Measurements from ENCODE around the gene ASCC3. TPM values are rescaled to one million over a fixed set of nuclear protein-coding genes. Genes with fewer than 3 reads are reported as not detected.
A peak's percentile ranks its signal among the peaks of the same experiment; 100 is the strongest.

ASCC3 gene
- polyA plus RNA-seq, 6 donors from 2014 or later = 15.7 to 28.6 (median 26.7) TPM

DNA sequence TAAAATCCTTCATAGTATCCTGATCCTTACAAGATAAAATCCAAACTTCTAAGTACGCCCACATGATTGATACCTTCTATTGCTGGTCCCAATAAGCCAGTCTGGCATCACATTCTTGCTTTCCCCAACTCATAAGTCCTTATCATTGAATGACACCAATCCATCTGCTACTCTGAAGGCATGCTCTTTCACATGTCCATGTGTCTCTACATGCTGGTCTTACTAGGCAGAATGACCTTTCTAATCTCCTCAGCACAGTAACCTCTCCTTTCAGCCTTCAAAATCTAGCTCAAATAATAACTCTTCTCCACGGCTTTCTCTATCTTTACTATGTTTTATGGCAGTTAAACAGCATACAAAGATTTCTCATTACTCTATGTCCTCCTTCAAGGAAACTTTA lies 71.1 kb downstream of the ASCC3 start:
- Mint-ChIP-seq H3K27me3 (no peaks in the 10 kb centered on the region), H3K4me3 (no peak overlapping the region), H3K9me3 (no peaks in the 10 kb centered on the region), H3K4me1 (peaks cover 13 to 29% (median 19%) of the 10 kb centered on the region in 3 donors), H3K36me3 (peaks cover 12 to 16% of the 10 kb centered on the region in 2 donors), H3K27ac (peak overlapping the region in 3 of 6 donors; percentile 23 to 66 (median 47))
- DNase-seq (no peak), ATAC-seq (ENCODE audit: low read depth in 2 of 2) (no peak)

DNA sequence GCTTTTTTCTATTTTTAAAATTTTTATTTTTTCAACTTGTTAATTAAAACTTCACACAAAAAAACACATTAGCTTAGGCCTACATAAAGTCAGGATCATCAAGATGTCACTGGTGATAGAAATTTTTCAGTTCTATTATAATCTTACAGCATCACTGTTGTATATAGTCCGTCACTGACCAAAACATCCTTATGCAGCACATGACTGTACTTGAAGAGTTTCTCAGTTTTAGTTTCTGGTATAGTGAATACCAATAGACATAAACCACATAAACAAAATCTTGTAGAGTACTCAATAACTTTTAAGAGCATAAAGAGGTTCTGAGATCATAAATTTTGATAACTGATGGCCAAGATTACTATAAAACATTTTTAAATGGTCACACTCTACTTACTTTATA lies 71.8 kb downstream of the ASCC3 start:
- no peaks in the 10 kb centered on the region for H3K9me3 Mint-ChIP-seq
- DNase-seq (no peak), ATAC-seq (ENCODE audit: low read depth in 2 of 2) (no peak)
- peaks cover 15 to 17% of the 10 kb centered on the region in 2 donors for H3K36me3 Mint-ChIP-seq
- H3K4me1 Mint-ChIP-seq = peaks cover 19 to 24% (median 22%) of the 10 kb centered on the region in 3 donors
- H3K27ac Mint-ChIP-seq = peak overlapping the region in 1 of 6 donors; percentile 55
- no peak overlapping the region for H3K4me3 Mint-ChIP-seq
- H3K27me3 Mint-ChIP-seq = no peaks in the 10 kb centered on the region

DNA sequence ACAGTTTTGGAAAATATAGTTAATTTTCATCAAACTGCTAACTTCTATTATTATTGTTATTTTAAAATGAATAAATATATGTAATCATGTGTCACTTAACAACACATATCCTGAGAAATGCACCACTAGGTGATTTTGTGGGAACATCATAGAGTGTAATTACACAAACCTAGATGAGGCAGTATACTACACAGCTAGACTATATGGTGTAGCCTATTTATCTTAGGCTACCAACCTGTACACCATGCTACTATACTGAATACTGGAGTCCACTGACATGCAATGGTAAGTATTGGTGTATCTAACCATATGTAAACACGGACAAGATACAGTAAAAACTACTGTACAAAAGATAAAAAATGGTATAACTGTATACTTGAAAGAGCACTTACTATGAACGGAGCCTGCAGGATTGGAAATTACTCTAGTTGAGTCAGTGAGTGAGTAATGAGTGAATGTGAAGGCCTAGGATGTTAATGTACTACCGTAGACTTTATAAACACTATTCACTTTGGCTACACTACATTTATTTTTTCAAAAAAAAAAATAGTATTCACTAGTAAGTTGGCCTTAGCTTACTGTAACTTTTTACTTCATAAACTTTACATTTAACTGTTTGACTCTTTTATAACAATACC lies 72.4 kb downstream of the ASCC3 start:
- ATAC-seq (ENCODE audit: low read depth in 2 of 2) (no peak), DNase-seq (no peak)
- Mint-ChIP-seq H3K4me1 (peaks cover 16 to 23% (median 19%) of the 10 kb centered on the region in 3 donors), H3K27ac (peak overlapping the region in 1 of 6 donors; percentile 55), H3K27me3 (no peaks in the 10 kb centered on the region), H3K9me3 (no peaks in the 10 kb centered on the region), H3K4me3 (no peak overlapping the region), H3K36me3 (peaks cover 12 to 15% of the 10 kb centered on the region in 2 donors)

DNA sequence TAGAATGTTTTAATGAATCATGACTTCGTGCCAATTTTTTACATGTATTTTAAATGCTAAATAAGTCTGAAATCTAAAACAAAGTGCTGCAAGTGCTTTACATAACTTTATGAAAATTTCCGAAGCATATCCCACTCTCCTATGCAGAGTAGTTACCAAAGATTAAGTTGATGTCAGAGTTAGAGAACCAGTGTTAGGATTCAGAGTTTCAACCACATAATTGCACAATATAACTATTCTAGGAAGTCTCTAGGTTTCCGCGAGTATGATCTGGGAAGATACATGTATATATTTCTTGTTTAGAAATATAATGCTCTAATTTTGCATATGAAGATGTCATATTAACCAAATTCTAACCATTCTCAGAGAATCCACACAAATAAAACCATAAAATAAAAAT lies 74.8 kb downstream of the ASCC3 start:
- H3K9me3 Mint-ChIP-seq = no peaks in the 10 kb centered on the region
- DNase-seq (no peak), ATAC-seq (ENCODE audit: low read depth in 2 of 2) (no peak)
- H3K27me3 Mint-ChIP-seq = no peaks in the 10 kb centered on the region
- no peak overlapping the region for H3K4me3 Mint-ChIP-seq
- H3K36me3 Mint-ChIP-seq = peaks cover 7% of the 10 kb centered on the region in 2 donors
- H3K27ac Mint-ChIP-seq = no peak overlapping the region
- H3K4me1 Mint-ChIP-seq = peaks cover 6 to 34% (median 19%) of the 10 kb centered on the region in 3 donors

DNA sequence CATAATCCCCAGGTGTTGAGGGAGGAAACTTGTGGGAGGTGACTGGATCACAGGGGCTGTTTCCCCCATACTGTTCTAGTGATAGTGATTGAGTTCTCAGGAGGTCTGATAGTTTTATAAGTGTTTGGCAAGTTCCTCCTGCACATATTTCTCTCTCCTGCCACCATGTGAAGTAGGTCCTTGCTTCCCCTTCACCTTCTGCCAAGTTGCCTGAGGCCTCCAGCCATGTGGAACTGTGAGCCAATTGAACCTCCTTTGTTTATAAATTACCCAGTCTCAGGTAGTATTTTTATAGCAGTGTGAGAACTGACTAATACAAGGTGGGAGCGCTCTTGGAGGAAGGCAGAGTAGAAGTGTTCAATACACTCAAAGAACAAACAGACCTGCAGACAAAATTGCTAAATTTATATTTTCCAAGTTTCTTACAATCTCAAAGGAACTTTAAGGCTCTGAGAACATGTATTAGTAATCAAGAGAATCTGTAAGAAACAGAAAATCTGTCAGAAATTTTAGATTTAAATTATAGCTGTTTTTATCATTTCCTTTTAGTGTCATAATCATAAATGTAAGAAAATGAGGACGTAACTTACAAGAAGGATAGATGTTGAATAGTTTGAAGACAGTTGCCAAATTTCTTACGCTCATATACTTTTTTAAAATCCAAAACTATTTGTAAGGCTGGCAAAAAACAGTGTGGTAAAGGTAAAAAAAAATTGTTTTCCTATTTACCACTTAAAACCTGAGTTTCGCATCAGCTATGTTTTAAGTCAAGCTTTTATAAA lies 77.7 kb downstream of the ASCC3 start:
- DNase-seq = no peak
- Mint-ChIP-seq H3K9me3 (no peaks in the 10 kb centered on the region), H3K4me1 (peaks cover 0 to 26% (median 15%) of the 10 kb centered on the region in 3 donors), H3K36me3 (peaks cover 7 to 12% of the 10 kb centered on the region in 2 donors), H3K4me3 (no peak overlapping the region), H3K27me3 (no peaks in the 10 kb centered on the region), H3K27ac (peak overlapping the region in 2 of 6 donors; percentile 56 to 81)
- ATAC-seq (ENCODE audit: low read depth in 2 of 2) = no peak

DNA sequence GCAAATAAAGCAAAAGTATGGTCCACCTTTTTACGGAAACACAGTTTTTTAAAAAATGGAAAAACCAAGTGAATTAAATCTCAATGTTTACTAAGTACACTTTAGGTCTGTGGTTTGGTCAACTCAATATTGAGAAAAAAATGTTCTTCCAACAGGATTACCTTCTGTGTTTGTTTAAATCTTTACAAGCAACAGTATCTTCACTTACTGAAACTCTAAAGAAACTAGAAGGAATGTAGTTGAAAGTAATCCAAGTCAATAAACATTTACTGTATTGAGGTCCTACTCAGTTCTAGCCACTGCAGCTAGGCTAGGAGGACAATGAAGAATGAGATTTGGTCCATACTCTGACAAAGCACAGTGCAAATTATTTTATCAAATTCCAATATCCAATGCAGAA lies 80.1 kb downstream of the ASCC3 start:
- Mint-ChIP-seq H3K4me1 (peaks cover 0 to 32% (median 19%) of the 10 kb centered on the region in 3 donors), H3K27me3 (no peaks in the 10 kb centered on the region), H3K36me3 (peaks cover 7 to 12% of the 10 kb centered on the region in 2 donors), H3K27ac (no peak overlapping the region), H3K9me3 (no peaks in the 10 kb centered on the region), H3K4me3 (no peak overlapping the region)
- ATAC-seq (ENCODE audit: low read depth in 2 of 2) (no peak), DNase-seq (no peak)

DNA sequence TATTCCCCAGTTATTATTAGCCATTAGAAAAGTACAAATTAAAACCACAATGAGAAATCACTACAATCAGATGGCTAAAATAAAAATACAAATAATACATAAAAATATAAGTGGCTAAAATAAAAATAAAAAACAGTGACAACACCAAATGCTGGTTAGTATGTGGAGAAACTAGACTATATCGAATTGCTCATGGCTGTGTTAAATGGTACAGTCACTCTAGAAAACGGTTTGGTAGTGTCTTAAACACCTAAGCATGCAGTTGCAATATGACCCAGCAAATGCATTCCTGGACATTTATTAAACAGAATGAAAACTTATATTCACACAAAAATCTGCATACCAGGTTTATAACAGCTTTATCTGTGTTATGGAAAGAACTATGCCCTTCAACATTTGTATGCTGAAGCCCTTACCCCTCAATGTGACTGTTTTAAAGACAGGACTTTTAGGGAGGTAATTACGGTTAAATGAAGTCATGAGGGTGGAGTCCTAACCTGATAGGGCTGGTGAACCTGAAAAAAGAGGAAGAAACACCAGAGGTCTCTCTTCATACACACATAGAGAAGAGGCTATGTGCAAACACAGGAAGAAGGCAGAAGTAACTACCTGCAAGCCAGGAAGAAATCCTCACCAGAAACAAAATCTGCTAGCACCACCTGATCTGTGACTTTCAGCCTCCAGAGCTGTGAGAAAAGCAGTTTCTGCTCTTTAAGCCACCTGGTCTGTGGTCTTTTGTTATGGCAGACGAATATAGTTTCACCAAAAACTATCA lies 84.9 kb downstream of the ASCC3 start:
- Mint-ChIP-seq H3K27me3 (no peaks in the 10 kb centered on the region), H3K4me3 (peak overlapping the region in 3 of 8 donors; percentile 11 to 56 (median 14)), H3K9me3 (no peaks in the 10 kb centered on the region), H3K36me3 (peaks cover 7 to 10% of the 10 kb centered on the region in 2 donors), H3K4me1 (peaks cover 0 to 10% (median 8%) of the 10 kb centered on the region in 3 donors), H3K27ac (peak overlapping the region in 3 of 6 donors; percentile 62 to 93 (median 70))
- ATAC-seq (ENCODE audit: low read depth in 2 of 2) = peak; percentile 99 to 100
- peak; percentile 49 for DNase-seq

DNA sequence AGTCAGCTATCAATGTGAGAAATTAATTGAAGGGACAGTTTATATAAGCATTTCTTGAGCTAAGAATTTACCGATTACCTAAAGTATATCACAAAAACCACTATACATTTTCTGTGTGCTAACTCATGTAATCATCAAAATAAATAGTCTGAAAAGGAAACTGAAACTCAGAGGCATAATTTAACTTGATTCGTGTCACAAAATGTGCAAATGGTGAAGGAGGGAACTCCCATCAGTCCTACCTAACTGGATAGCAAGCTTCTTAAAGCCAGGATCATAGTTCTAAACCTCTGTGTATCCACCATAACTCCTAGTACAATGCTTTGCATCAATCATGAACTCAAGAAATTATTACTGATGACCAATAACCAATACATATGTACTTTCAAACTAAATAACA lies 91.0 kb downstream of the ASCC3 start:
- H3K27me3 Mint-ChIP-seq = no peaks in the 10 kb centered on the region
- DNase-seq (no peak), ATAC-seq (ENCODE audit: low read depth in 2 of 2) (no peak)
- H3K9me3 Mint-ChIP-seq = no peaks in the 10 kb centered on the region
- H3K4me3 Mint-ChIP-seq = no peak overlapping the region
- peaks cover 5 to 6% (median 6%) of the 10 kb centered on the region in 3 donors for H3K4me1 Mint-ChIP-seq
- peaks cover 3 to 22% of the 10 kb centered on the region in 2 donors for H3K36me3 Mint-ChIP-seq
- H3K27ac Mint-ChIP-seq = peak overlapping the region in 1 of 6 donors; percentile 47

DNA sequence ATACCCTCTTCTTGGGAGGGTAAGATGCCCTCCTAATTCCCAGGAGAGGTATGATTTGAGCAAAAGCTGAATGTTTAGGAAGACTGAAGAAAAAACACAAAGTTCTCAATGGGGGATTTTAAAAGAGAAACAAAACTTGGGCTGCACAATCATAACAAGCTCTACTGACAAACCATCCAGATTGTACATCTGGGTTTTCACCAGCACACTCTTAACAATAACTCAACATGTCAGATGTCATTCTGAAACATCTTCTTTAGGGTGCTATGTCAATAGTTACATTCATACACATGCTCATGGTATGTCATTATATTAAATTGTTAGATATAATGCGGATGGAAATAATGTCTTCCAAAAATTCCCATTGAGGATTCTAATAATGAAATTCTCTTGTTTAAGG lies 95.1 kb downstream of the ASCC3 start:
- no peaks in the 10 kb centered on the region for H3K27me3 Mint-ChIP-seq
- H3K36me3 Mint-ChIP-seq = peaks cover 0 to 25% of the 10 kb centered on the region in 2 donors
- ATAC-seq (ENCODE audit: low read depth in 2 of 2) = no peak
- no peak overlapping the region for H3K27ac Mint-ChIP-seq
- H3K9me3 Mint-ChIP-seq = no peaks in the 10 kb centered on the region
- H3K4me1 Mint-ChIP-seq = peaks cover 5 to 6% (median 5%) of the 10 kb centered on the region in 3 donors
- no peak for DNase-seq
- no peak overlapping the region for H3K4me3 Mint-ChIP-seq

DNA sequence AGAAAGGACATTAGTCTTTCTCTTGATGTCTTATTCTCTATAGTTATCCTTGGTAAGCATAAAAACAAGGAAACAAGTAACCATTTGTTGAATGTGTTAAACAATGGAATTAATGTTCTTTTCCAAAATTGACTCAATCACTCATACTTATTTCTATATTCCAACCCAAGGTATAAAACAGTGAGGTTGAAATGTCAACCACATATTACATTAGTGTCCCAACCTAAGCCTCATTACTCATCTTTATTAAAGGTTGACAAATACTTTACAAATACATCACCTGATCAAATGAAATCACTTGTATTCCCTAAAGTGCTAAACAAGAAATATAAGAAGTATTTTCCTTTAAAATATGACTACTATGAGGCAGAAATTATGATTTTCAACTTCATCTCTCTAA lies 100.5 kb downstream of the ASCC3 start:
- peaks cover 0 to 8% of the 10 kb centered on the region in 2 donors for H3K36me3 Mint-ChIP-seq
- no peaks in the 10 kb centered on the region for H3K4me1 Mint-ChIP-seq
- H3K27ac Mint-ChIP-seq = no peak overlapping the region
- H3K27me3 Mint-ChIP-seq = no peaks in the 10 kb centered on the region
- H3K9me3 Mint-ChIP-seq = no peaks in the 10 kb centered on the region
- ATAC-seq (ENCODE audit: low read depth in 2 of 2) (no peak), DNase-seq (no peak)
- no peak overlapping the region for H3K4me3 Mint-ChIP-seq

DNA sequence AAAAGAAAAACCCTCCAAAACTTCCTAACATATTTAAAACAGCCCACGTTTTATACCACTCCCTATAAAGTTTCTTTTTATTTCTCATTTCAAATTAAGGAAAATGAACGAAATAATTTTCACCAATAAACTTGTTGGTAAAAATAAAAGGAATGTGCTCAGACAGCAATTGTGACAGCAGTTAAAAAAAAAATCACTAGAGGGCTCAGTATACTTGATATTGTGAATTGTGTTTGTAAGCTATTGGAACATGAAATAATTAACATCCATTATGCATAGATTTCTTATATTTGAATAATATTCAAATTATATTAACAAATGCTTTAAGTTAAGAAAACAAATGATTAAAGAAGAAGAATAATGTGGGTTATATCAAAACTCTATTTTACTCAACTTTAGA lies 105.5 kb downstream of the ASCC3 start:
- Mint-ChIP-seq H3K4me3 (no peak overlapping the region), H3K36me3 (no peaks in the 10 kb centered on the region), H3K27ac (no peak overlapping the region), H3K9me3 (no peaks in the 10 kb centered on the region), H3K27me3 (no peaks in the 10 kb centered on the region), H3K4me1 (no peaks in the 10 kb centered on the region)
- DNase-seq (no peak), ATAC-seq (ENCODE audit: low read depth in 2 of 2) (no peak)

DNA sequence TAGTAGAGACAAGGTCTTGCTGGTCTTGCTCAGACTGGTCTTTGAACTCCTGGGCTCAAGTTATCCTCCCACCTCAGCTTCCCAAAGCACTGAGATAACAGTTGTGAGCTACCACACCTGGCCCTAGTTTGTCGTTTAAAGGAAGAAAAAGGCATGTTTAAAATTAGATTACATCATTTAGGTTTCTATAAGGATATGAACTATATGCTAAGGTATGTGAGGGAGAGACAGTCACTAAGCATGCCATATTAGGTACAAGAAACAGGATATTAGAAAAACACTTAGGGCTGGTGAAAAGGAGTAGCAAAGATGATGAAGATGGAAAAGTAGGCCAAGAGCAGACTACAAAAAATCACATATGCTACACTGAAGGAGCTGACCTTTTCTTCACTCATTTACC lies 106.4 kb downstream of the ASCC3 start:
- ATAC-seq (ENCODE audit: low read depth in 2 of 2) (no peak), DNase-seq (no peak)
- Mint-ChIP-seq H3K36me3 (no peaks in the 10 kb centered on the region), H3K9me3 (no peaks in the 10 kb centered on the region), H3K4me3 (no peak overlapping the region), H3K27ac (no peak overlapping the region), H3K4me1 (no peaks in the 10 kb centered on the region), H3K27me3 (no peaks in the 10 kb centered on the region)

DNA sequence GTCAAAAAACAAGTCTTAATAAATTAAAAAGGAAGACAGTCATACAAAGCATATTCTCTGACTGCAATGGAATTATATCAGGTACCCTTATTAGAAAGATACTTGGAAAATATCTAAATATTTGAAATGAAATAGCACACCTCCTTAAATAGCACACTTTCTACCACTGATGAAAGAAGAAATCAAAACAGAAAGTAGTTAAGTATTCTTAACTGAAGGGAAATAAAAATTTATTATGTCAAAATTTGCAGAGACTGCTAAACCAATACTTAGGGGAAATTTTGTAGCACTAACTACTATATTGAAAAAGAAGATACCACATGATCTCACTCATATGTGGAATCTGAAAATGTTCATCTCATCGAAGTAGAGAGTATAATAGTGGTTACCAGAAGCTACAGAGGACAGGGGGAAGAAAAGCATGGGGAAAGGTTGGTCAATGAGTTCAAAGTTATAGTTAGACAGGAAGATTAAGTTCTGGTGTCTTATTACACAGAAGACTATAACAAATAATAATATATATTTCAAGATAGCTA lies 112.2 kb downstream of the ASCC3 start:
- no peaks in the 10 kb centered on the region for H3K27me3 Mint-ChIP-seq
- peaks cover 21 to 23% of the 10 kb centered on the region in 2 donors for H3K36me3 Mint-ChIP-seq
- ATAC-seq (ENCODE audit: low read depth in 2 of 2) (no peak), DNase-seq (no peak)
- no peak overlapping the region for H3K4me3 Mint-ChIP-seq
- H3K4me1 Mint-ChIP-seq = no peaks in the 10 kb centered on the region
- peaks cover 4 to 20% (median 9%) of the 10 kb centered on the region in 7 donors for H3K9me3 Mint-ChIP-seq
- H3K27ac Mint-ChIP-seq = no peak overlapping the region

Data from naive B cell (primary cell).